ENCODE results near the gene KREMEN2.

The KREMEN2 gene

GRCh38 chr16:2970563-2970962 is 6.5 kb downstream of the KREMEN2 start:
- DNase-seq (ENCODE audit: low read depth), result no peak
- no peak overlapping the region for H3K4me3 ChIP-seq (ENCODE audit: low read depth, low read length)
- no peak for TF ChIP-seq CTCF (conservative IDR thresholded peaks at IDR 0.05; ENCODE audit: low read depth, low read length)

- no peak for TF ChIP-seq CTCF (conservative IDR thresholded peaks at IDR 0.05; ENCODE audit: low read depth, low read length)
- no peak for DNase-seq (ENCODE audit: low read depth)
- no peak overlapping the region for H3K4me3 ChIP-seq (ENCODE audit: low read depth, low read length)
These were observed 7.3 kb downstream of the KREMEN2 start for GRCh38 chr16:2971134-2971984.

- no peak for DNase-seq (ENCODE audit: low read depth)
- H3K4me3 ChIP-seq (ENCODE audit: low read depth, low read length), result no peak overlapping the region
- TF ChIP-seq CTCF (conservative IDR thresholded peaks at IDR 0.05; ENCODE audit: low read depth, low read length), result no peak
These were observed 8.1 kb downstream of the KREMEN2 start for GRCh38 chr16:2971985-2972784.

- TF ChIP-seq CTCF (conservative IDR thresholded peaks at IDR 0.05; ENCODE audit: low read depth, low read length), result no peak
- DNase-seq (ENCODE audit: low read depth), result no peak
- H3K4me3 ChIP-seq (ENCODE audit: low read depth, low read length), result no peak overlapping the region
These were observed 9.0 kb downstream of the KREMEN2 start for GRCh38 chr16:2973093-2973492.

GRCh38 chr16:2973605-2974318 is 9.7 kb downstream of the KREMEN2 start:
- no peak for TF ChIP-seq CTCF (conservative IDR thresholded peaks at IDR 0.05; ENCODE audit: low read depth, low read length)
- no peak for DNase-seq (ENCODE audit: low read depth)
- H3K4me3 ChIP-seq (ENCODE audit: low read depth, low read length), result no peak overlapping the region

GRCh38 chr16:2974319-2975056 is 10.4 kb downstream of the KREMEN2 start:
- TF ChIP-seq CTCF (conservative IDR thresholded peaks at IDR 0.05; ENCODE audit: low read depth, low read length), result no peak
- H3K4me3 ChIP-seq (ENCODE audit: low read depth, low read length), result no peak overlapping the region
- no peak for DNase-seq (ENCODE audit: low read depth)
